ENCODE data around the gene NRF1. TPM values are rescaled to one million over a fixed set of nuclear protein-coding genes. Genes with fewer than 3 reads are reported as not detected.

NRF1 gene
- total RNA-seq, 4 donors from 2014 or later = 12.3 to 26.2 (median 19.7) TPM

GRCh38 chr7:129664029-129665012 is 52.8 kb downstream of the NRF1 start:
- H3K27me3 ChIP-seq = no peaks in the 10 kb centered on the region
- TF ChIP-seq EP300 (IDR thresholded peaks at IDR 0.05) = no peak
- TF ChIP-seq, protein P1, sequence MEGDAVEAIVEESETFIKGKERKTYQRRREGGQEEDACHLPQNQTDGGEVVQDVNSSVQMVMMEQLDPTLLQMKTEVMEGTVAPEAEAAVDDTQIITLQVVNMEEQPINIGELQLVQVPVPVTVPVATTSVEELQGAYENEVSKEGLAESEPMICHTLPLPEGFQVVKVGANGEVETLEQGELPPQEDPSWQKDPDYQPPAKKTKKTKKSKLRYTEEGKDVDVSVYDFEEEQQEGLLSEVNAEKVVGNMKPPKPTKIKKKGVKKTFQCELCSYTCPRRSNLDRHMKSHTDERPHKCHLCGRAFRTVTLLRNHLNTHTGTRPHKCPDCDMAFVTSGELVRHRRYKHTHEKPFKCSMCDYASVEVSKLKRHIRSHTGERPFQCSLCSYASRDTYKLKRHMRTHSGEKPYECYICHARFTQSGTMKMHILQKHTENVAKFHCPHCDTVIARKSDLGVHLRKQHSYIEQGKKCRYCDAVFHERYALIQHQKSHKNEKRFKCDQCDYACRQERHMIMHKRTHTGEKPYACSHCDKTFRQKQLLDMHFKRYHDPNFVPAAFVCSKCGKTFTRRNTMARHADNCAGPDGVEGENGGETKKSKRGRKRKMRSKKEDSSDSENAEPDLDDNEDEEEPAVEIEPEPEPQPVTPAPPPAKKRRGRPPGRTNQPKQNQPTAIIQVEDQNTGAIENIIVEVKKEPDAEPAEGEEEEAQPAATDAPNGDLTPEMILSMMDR (IDR thresholded peaks at IDR 0.05) = peak in 3 of 5 experiments; percentile 26 to 38 (median 33)

DNA sequence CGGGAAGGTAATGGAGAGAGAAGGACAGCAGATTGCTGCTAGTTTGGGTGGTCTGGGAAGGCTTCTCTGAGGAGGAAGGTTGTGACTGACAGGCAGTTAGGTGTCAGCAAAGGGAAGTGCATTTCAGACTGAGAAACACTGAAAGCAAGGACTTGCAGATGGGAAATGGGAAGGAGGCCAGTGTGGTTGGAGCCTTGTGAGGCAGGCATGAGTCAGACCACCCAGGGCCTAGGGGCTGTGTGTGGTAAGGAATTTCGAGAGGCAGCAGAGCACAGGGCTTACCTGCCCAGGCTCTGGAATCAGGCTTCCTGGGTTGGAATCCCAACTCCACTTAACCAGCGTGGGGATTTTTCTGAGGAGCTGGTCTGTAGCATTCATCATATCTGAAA is 53.5 kb downstream of the NRF1 start:
- Histone ChIP-seq H3K27ac (no peak overlapping the region), H3K27me3 (no peaks in the 10 kb centered on the region), H3K4me1 (peaks cover 0 to 3% (median 0%) of the 10 kb centered on the region in 4 donors), H3K4me3 (no peak overlapping the region), H3K9me3 (peaks cover 0 to 16% (median 0%) of the 10 kb centered on the region in 4 donors), H3K36me3 (peaks cover 0 to 33% (median 8%) of the 10 kb centered on the region in 3 donors)
- TF ChIP-seq, protein P1 (IDR thresholded peaks at IDR 0.05) = no peak
- no peak for TF ChIP-seq EP300 (IDR thresholded peaks at IDR 0.05)
- TF ChIP-seq POLR2A (IDR thresholded peaks at IDR 0.05) = no peak
- WGBS, 2 donors = 68 to 75% methylated on average over 3 of the region's 3 CpGs
- no peak for DNase-seq (ENCODE audit: low spot score in 2 of 2)

More at GRCh38 chr7:129664029-129665012, 52.8 kb downstream of the NRF1 start:
- Histone ChIP-seq H3K9me3 (peaks cover 0 to 16% (median 0%) of the 10 kb centered on the region in 4 donors), H3K4me1 (no peaks in the 10 kb centered on the region), H3K36me3 (peaks cover 0 to 40% (median 8%) of the 10 kb centered on the region in 3 donors), H3K27ac (no peak overlapping the region), H3K4me3 (no peak overlapping the region)
- no peak for DNase-seq (ENCODE audit: low spot score in 2 of 2)
- WGBS, 2 donors = 64 to 74% methylated on average over 5 of the region's 5 CpGs

- DNase-seq (ENCODE audit: low spot score in 2 of 2) = no peak
- H3K27ac ChIP-seq = no peak overlapping the region
- H3K9me3 ChIP-seq = peaks cover 0 to 2% (median 0%) of the 10 kb centered on the region in 4 donors
- WGBS, 2 donors = 97% methylated on average over 4 of the region's 4 CpGs
- H3K27me3 ChIP-seq = no peaks in the 10 kb centered on the region
- peaks cover 0 to 17% (median 0%) of the 10 kb centered on the region in 3 donors for H3K36me3 ChIP-seq
- no peak for TF ChIP-seq EP300 (IDR thresholded peaks at IDR 0.05)
- no peak for TF ChIP-seq POLR2A (IDR thresholded peaks at IDR 0.05)
- H3K4me3 ChIP-seq = no peak overlapping the region
- H3K4me1 ChIP-seq = peaks cover 0 to 11% (median 0%) of the 10 kb centered on the region in 4 donors
Observed at GRCh38 chr7:129667116-129667515, 55.6 kb downstream of the NRF1 start.

GRCh38 chr7:129667551-129667950 is 56.0 kb downstream of the NRF1 start:
- no peaks in the 10 kb centered on the region for H3K27me3 ChIP-seq
- no peak for DNase-seq (ENCODE audit: low spot score in 2 of 2)
- no peak overlapping the region for H3K4me3 ChIP-seq
- 95 to 98% methylated on average over 1 of the region's 1 CpG for WGBS, 2 donors
- H3K4me1 ChIP-seq = peaks cover 0 to 11% (median 0%) of the 10 kb centered on the region in 4 donors
- H3K9me3 ChIP-seq = no peaks in the 10 kb centered on the region
- peaks cover 0 to 20% (median 0%) of the 10 kb centered on the region in 3 donors for H3K36me3 ChIP-seq
- no peak for TF ChIP-seq EP300 (IDR thresholded peaks at IDR 0.05)
- TF ChIP-seq POLR2A (IDR thresholded peaks at IDR 0.05) = no peak
- TF ChIP-seq, protein P1 (IDR thresholded peaks at IDR 0.05) = no peak
- no peak overlapping the region for H3K27ac ChIP-seq

GRCh38 chr7:129669901-129670300 is 58.4 kb downstream of the NRF1 start:
- TF ChIP-seq, protein P1 (IDR thresholded peaks at IDR 0.05) = no peak
- TF ChIP-seq EP300 (IDR thresholded peaks at IDR 0.05) = no peak
- TF ChIP-seq POLR2A (IDR thresholded peaks at IDR 0.05) = no peak
- Histone ChIP-seq H3K4me3 (no peak overlapping the region), H3K27ac (no peak overlapping the region), H3K9me3 (peaks cover 0 to 5% (median under 1%) of the 10 kb centered on the region in 4 donors), H3K27me3 (no peaks in the 10 kb centered on the region), H3K36me3 (peaks cover 0 to 31% (median under 1%) of the 10 kb centered on the region in 3 donors), H3K4me1 (peaks cover 0 to 11% (median 0%) of the 10 kb centered on the region in 4 donors)
- no peak for DNase-seq (ENCODE audit: low spot score in 2 of 2)
- 92 to 93% methylated on average over 2 of the region's 2 CpGs for WGBS, 2 donors

Data from tibial nerve (tissue), 4 donors.